DOHH2 (cell line): ENCODE measurements around the gene CHMP1B.

Source experiments
- CTCF ChIP-seq: fragments of 200-600 bp; sonication (generic); IDR thresholded peaks from one replicate; pipeline ENCODE4 v1.5.1; 2014; ENCODE audit warnings: antibody characterized with exemption, mild to moderate bottlenecking, low read depth, low read length; ENCODE audit not compliant: poor library complexity, severe bottlenecking
- EZH2phosphoT487 ChIP-seq: fragments of 200-600 bp; sonication (generic); IDR thresholded peaks from 2 replicates; pipeline ENCODE4 v1.6.1; 2017; ENCODE audit warnings: borderline replicate concordance, mild to moderate bottlenecking, antibody characterized with exemption, low read length, moderate library complexity, mixed read lengths

GRCh38 chr18:11887328-11888128, 36.3 kb downstream of the CHMP1B start:
- TF ChIP-seq CTCF, result no peak
- no peak for TF ChIP-seq EZH2phosphoT487
